TTC549 (cell line): ENCODE data around the gene DNAH14.
"Not testable (repeated sequence)": the region's sequence is repeated elsewhere in the genome, so short reads cannot be mapped to it uniquely, and the experiment has no call there.

Source experiments
- FAIRE-seq: peaks from 2 replicates; lab custom pipeline; 2012; peaks lifted over from hg19 to GRCh38; lab: Jason Lieb, UNC

The DNAH14 gene

DNA sequence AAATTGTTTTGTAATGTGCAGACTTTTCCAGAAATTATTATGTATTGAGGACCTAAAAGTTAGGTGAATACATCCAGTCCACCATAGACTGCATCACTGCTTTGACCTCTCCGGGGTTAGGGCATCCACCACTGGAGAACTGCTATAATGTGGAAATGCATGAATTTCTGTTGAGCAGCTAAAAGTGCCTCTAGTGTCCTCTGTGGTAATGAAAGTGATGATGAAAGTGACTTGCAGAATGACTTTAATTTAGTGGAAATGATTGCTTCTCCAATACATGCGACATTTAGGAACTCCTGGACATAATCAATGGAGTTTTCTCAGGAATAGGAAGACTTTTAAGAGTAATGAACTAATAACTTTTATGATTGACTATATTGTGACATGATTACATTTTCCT lies 327.6 kb downstream of the DNAH14 start:
- peak; percentile 67 for FAIRE-seq

GRCh38 chr1:225258811-225259210 lies 329.3 kb downstream of the DNAH14 start:
- no peak for FAIRE-seq

DNA sequence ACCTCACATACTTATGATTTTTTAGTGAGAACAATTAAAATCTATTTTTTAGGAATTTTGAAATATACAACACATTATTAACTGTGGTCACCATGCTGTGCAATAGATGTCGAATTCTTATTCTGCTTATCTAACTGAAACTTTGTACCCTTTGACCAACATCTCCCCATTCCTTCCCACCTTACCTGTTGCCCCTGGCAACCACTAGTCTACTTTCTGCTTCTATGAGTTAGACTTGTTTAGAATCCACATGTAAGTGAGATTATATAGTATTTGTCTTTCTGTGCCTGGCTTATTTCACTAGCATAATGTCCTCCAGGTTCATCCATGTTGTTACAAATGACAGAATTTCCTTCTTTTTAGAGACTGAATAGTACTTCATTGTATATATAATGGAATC lies 330.1 kb downstream of the DNAH14 start:
- peak; percentile 60 for FAIRE-seq

- FAIRE-seq: no peak
Measured at GRCh38 chr1:225260319-225260718, 330.8 kb downstream of the DNAH14 start.

DNA sequence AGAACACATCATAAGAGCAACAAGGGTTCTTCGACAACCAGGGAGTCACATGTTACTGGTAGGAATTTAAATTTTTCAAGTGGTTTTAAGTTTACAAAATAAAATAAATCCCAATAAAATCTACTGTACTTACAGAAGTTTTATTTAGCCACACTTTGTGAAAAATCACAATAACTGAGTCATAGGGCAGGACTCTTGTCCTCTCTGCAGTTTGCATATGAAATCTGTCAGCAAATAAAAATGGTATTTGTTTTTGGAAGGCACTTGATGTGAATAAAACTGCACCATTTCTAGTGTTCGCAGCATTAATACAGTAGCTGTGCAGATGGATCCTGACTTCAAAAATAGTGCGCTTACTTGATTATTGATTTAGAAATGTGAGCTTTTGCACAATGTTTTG lies 348.0 kb downstream of the DNAH14 start:
- FAIRE-seq: no peak

DNA sequence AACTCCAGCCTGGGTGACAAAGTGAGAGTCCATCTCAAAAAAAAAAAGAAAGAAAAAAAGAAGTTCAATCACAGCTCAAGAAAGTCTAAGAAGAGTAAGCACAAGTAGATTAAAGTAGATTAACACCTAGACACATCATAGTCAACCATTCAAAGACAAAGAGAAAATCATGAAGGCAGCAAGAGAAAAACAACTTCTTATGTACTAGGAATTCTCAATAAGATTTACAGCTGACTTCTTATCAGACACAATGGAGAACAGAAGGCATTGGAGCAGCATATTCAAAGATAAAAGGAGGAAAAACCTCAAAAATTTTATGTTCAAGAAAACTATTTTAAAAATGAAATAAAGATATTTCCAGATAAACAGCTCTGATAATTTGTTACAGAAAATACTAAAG lies 351.1 kb downstream of the DNAH14 start:
- peak; percentile 94 for FAIRE-seq

- peak; percentile 60 for FAIRE-seq
Measured at GRCh38 chr1:225290244-225290643, 360.8 kb downstream of the DNAH14 start.

- FAIRE-seq: no peak
Measured at GRCh38 chr1:225299624-225300023, 370.1 kb downstream of the DNAH14 start.

DNA sequence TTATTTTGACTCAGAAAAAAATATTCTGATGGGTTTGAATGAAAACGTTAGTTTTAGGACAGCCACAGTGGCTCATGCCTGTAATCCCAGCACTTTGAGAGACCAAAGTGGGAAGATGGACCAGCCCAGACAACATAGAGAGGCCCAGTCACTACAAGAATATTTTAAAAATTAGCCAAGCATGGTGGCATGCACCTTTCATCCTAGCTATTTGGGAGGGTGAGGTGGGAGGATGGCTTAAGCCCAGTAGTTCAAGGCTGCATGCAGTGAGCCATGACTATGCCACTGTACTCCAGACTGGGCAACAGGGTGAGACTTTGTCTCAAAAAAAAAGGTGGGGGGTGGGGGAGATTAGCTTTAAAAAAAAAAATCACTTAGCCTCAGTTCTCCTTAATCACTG lies 370.9 kb downstream of the DNAH14 start:
- FAIRE-seq: no peak

DNA sequence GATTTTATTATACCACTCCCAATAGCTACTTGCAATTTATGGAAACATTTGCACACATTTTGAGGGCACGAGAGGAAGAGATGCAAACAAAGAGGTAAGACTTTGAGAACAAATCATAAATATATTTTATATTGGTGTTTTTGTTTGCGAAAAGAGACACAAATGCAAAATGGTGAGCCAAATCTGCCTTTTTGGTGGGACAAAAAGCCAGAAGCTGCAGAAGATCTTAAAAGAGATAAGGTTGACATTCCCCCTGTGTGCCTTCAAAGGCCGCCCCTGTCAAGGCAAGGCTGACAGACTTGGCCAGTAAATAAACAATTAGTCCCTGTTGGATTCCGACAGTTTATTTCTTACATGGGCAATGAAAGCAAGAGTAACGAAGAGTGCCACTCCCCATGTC lies 375.5 kb downstream of the DNAH14 start:
- no peak for FAIRE-seq

DNA sequence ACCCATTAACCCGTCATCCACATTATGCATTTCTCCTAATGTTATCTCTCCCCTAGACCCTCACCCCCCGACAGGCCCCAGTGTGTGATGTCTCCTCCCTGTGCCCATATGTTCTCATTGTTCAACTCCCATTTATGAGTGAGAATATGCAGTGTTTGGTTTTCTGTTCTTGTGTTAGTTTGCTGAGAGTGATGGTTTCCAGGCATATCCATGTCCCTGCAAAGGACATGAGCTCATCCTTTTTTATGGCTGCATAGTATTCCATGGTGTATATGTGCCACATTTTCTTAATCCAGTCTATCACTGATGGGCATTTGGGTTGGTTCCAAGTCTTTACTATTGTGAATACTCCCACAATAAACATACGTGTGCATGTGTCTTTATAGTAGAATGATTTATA lies 381.1 kb downstream of the DNAH14 start:
- FAIRE-seq: not testable (repeated sequence)

DNA sequence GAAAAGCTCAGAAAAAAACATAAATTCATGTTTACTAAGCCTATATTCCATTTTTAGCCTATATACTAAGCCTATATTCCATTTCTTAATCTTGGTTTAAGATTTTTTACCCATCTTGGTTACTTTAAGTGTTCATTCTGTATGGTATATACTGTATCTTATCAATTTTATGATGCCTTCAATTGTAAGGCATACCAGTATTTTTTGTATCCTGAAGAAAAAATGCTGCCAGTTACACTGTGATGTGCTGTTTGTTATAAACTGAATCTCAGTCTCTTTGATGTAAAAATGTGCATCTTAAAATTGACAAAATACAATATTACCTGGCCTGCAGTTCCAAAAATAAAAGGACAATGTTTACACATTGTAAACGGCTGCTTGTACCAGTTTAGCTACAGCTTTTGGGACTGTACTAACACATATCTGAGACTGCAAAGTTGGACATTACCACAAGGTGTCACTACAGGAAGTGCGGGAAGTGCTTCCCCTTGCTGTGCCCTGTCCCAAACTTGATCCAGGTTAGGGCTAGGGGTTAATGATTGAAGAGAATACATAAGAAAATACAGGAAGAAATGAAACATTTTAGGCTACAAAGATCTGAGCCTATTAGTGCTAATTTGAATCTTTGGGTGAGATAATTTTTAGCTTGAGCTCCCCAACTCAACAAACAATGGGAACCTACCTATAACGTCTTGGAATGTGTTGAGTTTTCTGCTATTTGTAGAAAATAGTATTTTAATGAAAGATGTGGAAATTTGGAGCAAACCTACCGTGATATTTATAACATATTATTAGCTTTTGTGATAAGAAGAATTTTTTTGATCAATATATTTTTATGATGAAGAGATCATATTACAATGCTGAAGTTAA lies 389.5 kb downstream of the DNAH14 start:
- FAIRE-seq: peak; percentile 97

DNA sequence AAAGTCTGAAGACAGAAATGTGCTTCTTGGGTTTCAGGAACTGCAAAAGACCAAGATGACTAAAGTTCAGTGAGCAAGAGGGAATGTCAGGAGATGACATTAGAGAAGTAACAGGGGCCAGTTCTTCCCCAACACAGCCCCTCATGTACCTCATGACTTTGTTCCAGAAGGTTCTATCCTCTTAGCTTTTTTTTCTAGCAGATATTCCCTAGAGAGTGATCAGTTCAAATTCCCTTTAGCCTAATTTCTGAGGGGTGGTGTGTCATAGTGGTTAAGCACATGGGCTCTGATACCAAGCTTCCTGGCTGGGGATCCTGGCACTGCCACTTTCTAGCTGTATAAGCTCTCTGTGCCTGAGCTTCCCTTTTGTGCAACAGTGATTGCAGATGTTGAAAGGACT lies 390.4 kb downstream of the DNAH14 start:
- FAIRE-seq: no peak

GRCh38 chr1:225321784-225322183 lies 392.3 kb downstream of the DNAH14 start:
- no peak for FAIRE-seq

GRCh38 chr1:225329041-225329440 lies 399.6 kb downstream of the DNAH14 start:
- FAIRE-seq: peak; percentile 72

DNA sequence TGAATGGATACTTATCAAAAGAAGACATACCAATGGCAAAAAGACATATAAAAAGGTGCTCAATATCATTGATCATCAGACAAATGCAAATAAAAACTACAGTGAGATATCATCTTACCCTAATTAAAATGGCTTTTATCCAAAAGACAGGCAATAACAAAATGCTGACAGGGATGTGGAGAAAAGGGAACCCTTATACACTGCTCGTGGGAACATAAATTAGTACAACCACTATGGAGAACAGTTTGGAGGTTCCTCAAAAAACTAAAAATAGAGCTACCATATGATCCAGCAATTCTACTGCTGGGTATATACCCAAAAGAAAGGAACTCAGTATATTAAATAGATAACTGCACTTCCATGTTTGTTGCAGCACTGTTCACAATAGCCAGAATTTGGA lies 400.5 kb downstream of the DNAH14 start:
- FAIRE-seq: not testable (repeated sequence)

DNA sequence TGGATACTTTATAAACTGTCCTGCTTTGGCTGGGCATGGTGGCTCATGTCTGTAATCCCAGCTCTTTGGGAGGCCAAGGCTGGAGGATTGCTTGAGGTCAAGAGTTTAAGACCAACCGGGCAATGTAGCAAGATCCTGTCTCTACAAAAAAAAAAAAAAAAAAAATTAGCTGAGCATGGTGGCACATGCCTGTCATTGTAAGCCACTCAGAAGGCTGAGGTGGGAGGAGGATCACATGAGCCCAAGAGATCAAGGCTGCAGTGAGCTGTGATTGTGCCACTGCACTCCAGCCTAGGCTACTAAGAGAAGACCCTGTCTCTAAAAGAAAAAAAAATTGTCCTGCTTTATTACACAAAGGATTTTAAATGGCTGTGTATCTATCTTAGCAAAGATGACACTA lies 403.2 kb downstream of the DNAH14 start:
- FAIRE-seq: no peak

- FAIRE-seq: not testable (repeated sequence)
Measured at GRCh38 chr1:225335098-225335778, 405.8 kb downstream of the DNAH14 start.

- no peak for FAIRE-seq
Measured at GRCh38 chr1:225338545-225338944, 409.1 kb downstream of the DNAH14 start.

DNA sequence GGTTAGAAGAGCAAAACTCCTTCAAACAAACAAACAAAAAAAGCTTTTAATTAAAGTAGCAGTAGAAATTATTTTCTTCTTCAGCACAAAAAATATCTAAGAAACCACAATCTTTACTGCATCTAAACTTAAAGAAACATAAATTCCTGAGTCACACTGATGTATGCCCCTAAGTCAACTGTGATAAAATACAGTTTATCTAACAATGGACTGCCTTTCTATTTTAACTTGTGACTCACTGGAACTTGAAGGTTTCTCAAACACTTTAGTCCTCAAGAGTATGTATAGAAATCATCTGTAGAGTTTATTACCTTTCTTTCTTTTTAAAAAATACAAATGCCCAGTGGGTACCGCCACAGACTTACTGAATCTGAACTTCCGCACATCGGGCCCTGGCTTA lies 412.2 kb downstream of the DNAH14 start:
- no peak for FAIRE-seq

DNA sequence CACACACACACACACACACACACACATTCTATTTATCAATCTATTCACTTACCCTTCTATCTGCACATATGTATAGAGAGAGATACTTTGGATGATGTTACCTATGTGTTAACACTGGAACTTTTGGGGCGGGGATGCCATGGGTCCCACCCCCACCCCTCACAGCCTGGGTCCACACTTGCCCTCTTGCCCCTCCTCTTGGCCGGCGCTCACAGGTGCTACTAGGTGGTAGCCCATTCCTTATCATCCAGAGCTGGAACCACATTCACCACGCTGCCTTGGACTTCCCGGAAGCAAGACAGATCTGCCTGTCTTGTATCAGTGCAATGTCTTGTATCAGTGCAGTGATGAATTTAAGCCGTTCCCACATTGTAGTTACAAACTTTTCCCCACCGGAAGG lies 413.2 kb downstream of the DNAH14 start:
- no peak for FAIRE-seq

DNA sequence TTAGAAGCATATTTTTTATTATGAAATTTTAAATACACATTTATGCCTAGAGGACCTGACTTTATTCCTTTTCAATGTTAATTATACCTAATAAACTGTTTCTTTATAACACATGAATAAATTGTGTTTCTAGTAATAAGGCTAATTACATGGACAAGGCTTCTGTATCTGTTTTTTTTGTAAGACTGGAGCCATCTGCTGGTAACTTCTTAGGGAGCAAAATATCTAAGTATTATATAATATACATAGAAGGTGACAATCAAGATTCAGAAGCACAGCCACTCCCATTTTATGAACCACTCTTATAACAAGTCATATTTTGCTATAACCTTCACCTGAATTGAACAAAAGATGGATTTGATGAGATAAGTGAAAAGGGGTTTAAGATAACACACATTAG lies 414.1 kb downstream of the DNAH14 start:
- FAIRE-seq: peak; percentile 97

DNA sequence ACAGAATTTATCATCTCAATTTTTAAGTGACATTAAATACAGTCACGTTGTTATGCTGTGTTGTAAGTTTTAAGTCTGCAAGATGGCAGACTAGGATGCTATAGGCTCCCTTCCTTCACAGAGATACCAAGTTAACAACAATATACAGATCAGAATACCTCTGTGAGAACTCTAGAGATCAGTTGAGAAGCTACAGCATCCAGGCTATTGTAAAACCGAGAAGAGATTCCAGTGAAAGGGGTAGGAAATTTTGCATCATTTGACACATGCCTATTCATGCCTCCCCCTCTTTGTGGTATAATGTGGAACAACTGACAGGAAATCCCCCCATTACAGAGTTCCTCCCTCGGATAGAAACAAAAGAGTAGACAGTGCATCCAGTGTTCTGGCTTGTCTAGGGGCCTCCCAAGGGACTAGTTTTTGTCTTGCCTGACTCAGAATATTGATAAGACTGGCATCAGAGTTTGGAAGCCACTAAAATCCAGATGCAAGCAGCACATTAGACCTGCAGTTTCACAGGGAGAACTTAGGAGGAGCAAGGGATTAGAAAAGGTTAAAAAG lies 417.7 kb downstream of the DNAH14 start:
- no peak for FAIRE-seq
